AG09319 (cell line): ENCODE measurements around the gene PPIB.

Experiments used
- DNase-seq: peaks from one replicate; pipeline ENCODE4 v3.0.0-alpha.2; 2010; ENCODE audit warnings: low read depth; ENCODE audit errors: extremely low read depth
- CTCF ChIP-seq: IDR thresholded peaks from 2 replicates; pipeline ENCODE4 v1.5.1; 2011; ENCODE audit warnings: low read depth, mild to moderate bottlenecking, inconsistent platforms, low read length, moderate library complexity

The PPIB gene

GRCh38 chr15:64191971-64192830 is 29.4 kb upstream of the PPIB start:
- TF ChIP-seq CTCF: no peak
- DNase-seq: no peak

- no peak for TF ChIP-seq CTCF
- DNase-seq: no peak
Measured at GRCh38 chr15:64187396-64188191, 24.8 kb upstream of the PPIB start.

GRCh38 chr15:64185146-64185911 is 22.5 kb upstream of the PPIB start:
- DNase-seq: no peak
- TF ChIP-seq CTCF: no peak

GRCh38 chr15:64182859-64183370 is 20.1 kb upstream of the PPIB start:
- DNase-seq: no peak
- TF ChIP-seq CTCF: no peak

GRCh38 chr15:64180235-64180824 is 17.5 kb upstream of the PPIB start:
- no peak for DNase-seq
- TF ChIP-seq CTCF: no peak

- no peak for DNase-seq
- no peak for TF ChIP-seq CTCF
Measured at GRCh38 chr15:64166102-64166890, 3.5 kb upstream of the PPIB start.
